HCT116 (cell line): Measurements from ENCODE around the gene ADAMTS5. TPM values are rescaled to one million over a fixed set of nuclear protein-coding genes. Genes with fewer than 3 reads are reported as not detected.

ENCODE experiments used
- ATAC-seq: fragments of 200-7000 bp; cut with Tn5 transposase; 2 replicates; pipeline ENCODE4 v1.9.1; 2020; ENCODE audit warnings: mild to moderate bottlenecking, moderate library complexity
- BruUV-seq: library from RNA; stranded (reverse); fragments of 400-500 nt; replicated peaks from 2 replicates; lab custom pipeline; 2021; lab: Mats Ljungman, UMichigan
- CTCF ChIA-PET: fragments of 300-600 bp; sonication (Branson Sonifier 250); formaldehyde crosslinking; loops from one replicate; lab custom pipeline; 2021; ENCODE audit warnings: antibody characterized with exemption; lab: Charles Lee
- POLR2A ChIA-PET: fragments of 300-600, 350-600 bp; sonication (Branson Sonifier 250); formaldehyde crosslinking; loops from one replicate; lab custom pipeline; 2021; ENCODE audit warnings: antibody characterized with exemption; lab: Charles Lee
- RAD21 ChIA-PET, 2 experiments: fragments of 300-600 bp; sonication (Branson Sonifier 250); formaldehyde crosslinking; loops; one replicate each; lab custom pipeline; 2023; ENCODE audit warnings: low total read pairs in 2 of 2; ENCODE audit not compliant: uncharacterized antibody in 2 of 2, unreplicated experiment in 2 of 2, low non-redundant PET in 1 of 2; lab: Charles Lee
- DNase-seq: peaks from one replicate; pipeline ENCODE4 v3.0.0-alpha.2; 2010; ENCODE audit warnings: low read depth, low spot score
- H2AFZ ChIP-seq: fragments of 200-600 bp; shearing (Covaris generic), sonication (generic); 2 replicates; pipeline ENCODE4 v1.6.1; 2017; ENCODE audit warnings: low read depth, mixed run types, mixed read lengths, antibody characterized with exemption, low read length; ENCODE audit not compliant: poor library complexity, severe bottlenecking
- H3K27ac ChIP-seq: 2 replicates; pipeline ENCODE4 v1.5.1; 2012; ENCODE audit warnings: low read depth, low read length
- H3K27me3 ChIP-seq: fragments of 200-600 bp; sonication (generic); 2 replicates; pipeline ENCODE4 v1.6.1; 2016; ENCODE audit warnings: mixed run types, low read length, mixed read lengths; ENCODE audit not compliant: insufficient read depth
- H3K36me3 ChIP-seq, 2 experiments: fragments of 200-500 bp in 1 of 2; fragments of 200-600 bp in 1 of 2; sonication (Bioruptor generic) in 1 of 2; sonication (generic) in 1 of 2; 2 replicates each; pipeline versions ENCODE4 v1.5.1 to v1.6.1; 2014 to 2016; ENCODE audit warnings: low read length in 2 of 2, inconsistent platforms in 1 of 2, mixed read lengths in 1 of 2, mixed run types in 1 of 2; ENCODE audit not compliant: insufficient read depth in 2 of 2, control insufficient read depth in 1 of 2
- H3K4me1 ChIP-seq, 2 experiments: fragments of 200-600 bp in 1 of 2; sonication (generic) in 1 of 2; 2 replicates each; pipeline versions ENCODE4 v1.5.1 to v1.6.1; 2012 to 2017; ENCODE audit warnings: low read length in 2 of 2, inconsistent platforms in 1 of 2, mild to moderate bottlenecking in 1 of 2, mixed read lengths in 1 of 2, mixed run types in 1 of 2, moderate library complexity in 1 of 2; ENCODE audit not compliant: insufficient read depth in 2 of 2, control insufficient read depth in 1 of 2
- H3K4me2 ChIP-seq: fragments of 200-600 bp; sonication (generic); 2 replicates; pipeline ENCODE4 v1.6.1; 2017; ENCODE audit warnings: mixed run types, low read length, mixed read lengths
- H3K4me3 ChIP-seq, 2 experiments: fragments of 200-600 bp in 1 of 2; sonication (generic) in 1 of 2; replicated peaks in 1 of 2; 2 replicates each; pipeline ENCODE4 v1.5.1; 2011 to 2016; ENCODE audit warnings: low read length in 2 of 2, control low read depth in 1 of 2, low read depth in 1 of 2, mild to moderate bottlenecking in 1 of 2, mixed read lengths in 1 of 2, mixed run types in 1 of 2
- H3K79me2 ChIP-seq: fragments of 200-600 bp; sonication (generic); 2 replicates; pipeline ENCODE4 v1.6.1; 2017; ENCODE audit warnings: mild to moderate bottlenecking, mixed run types, low read length, moderate library complexity, mixed read lengths; ENCODE audit not compliant: insufficient read depth
- H3K9ac ChIP-seq: fragments of 200-600 bp; sonication (generic); 2 replicates; pipeline ENCODE4 v1.6.1; 2016; ENCODE audit warnings: low read length, mixed read lengths
- H3K9me2 ChIP-seq: fragments of 200-600 bp; sonication (generic), shearing (Covaris generic); 2 replicates; pipeline ENCODE4 v1.6.1; 2017; ENCODE audit warnings: mixed run types, mild to moderate bottlenecking, moderate library complexity; ENCODE audit not compliant: insufficient read depth
- H3K9me3 ChIP-seq, 2 experiments: fragments of 200-500 bp in 1 of 2; fragments of 200-600 bp in 1 of 2; sonication (Bioruptor generic) in 1 of 2; sonication (generic) in 1 of 2; 2 replicates each; pipeline ENCODE4 v1.6.1; 2014 to 2017; ENCODE audit warnings: low read length in 2 of 2, mixed read lengths in 2 of 2, inconsistent platforms in 1 of 2, low read depth in 1 of 2, mild to moderate bottlenecking in 1 of 2, mixed run types in 1 of 2, moderate library complexity in 1 of 2; ENCODE audit not compliant: control insufficient read depth in 1 of 2, insufficient read depth in 1 of 2
- H4K20me1 ChIP-seq: fragments of 200-600 bp; sonication (generic), shearing (Covaris generic); 2 replicates; pipeline ENCODE4 v1.6.1; 2017; ENCODE audit warnings: mixed run types, mild to moderate bottlenecking, moderate library complexity; ENCODE audit not compliant: insufficient read depth
- CBX3 ChIP-seq: IDR thresholded peaks from 2 replicates; pipeline ENCODE4 v1.6.1; 2012; ENCODE audit warnings: low read depth
- CEBPB ChIP-seq: IDR thresholded peaks from 2 replicates; pipeline ENCODE4 v1.6.1; 2012; ENCODE audit warnings: low read depth
- CTCF ChIP-seq, 3 experiments: fragments of 200-600 bp in 1 of 3; sonication (generic) in 1 of 3; IDR thresholded peaks in 2 of 3; conservative IDR thresholded peaks in 1 of 3; 2 replicates each; pipeline ENCODE4 v1.5.1; 2012 to 2017; ENCODE audit warnings: low read depth in 2 of 3, low read length in 2 of 3, antibody characterized with exemption in 1 of 3, borderline replicate concordance in 1 of 3, control low read depth in 1 of 3, mild to moderate bottlenecking in 1 of 3, mixed read lengths in 1 of 3, mixed run types in 1 of 3, moderate library complexity in 1 of 3; ENCODE audit not compliant: insufficient read depth in 1 of 3
- EZH2 ChIP-seq: fragments of 200-600 bp; sonication (generic); IDR thresholded peaks from 2 replicates; pipeline ENCODE4 v1.6.1; 2017; ENCODE audit warnings: antibody characterized with exemption, mixed run types
- EZH2phosphoT487 ChIP-seq: fragments of 200-600 bp; IDR thresholded peaks from 2 replicates; pipeline ENCODE4 v1.6.1; 2018; ENCODE audit warnings: antibody characterized with exemption, borderline replicate concordance
- FOSL1 ChIP-seq: IDR thresholded peaks from 2 replicates; pipeline ENCODE4 v1.6.1; 2012; ENCODE audit warnings: low read depth
- REST ChIP-seq: IDR thresholded peaks from 2 replicates; pipeline ENCODE4 v1.6.1; 2012; ENCODE audit warnings: low read depth
- SIN3A ChIP-seq: IDR thresholded peaks from 2 replicates; pipeline ENCODE4 v1.6.1; 2012; ENCODE audit warnings: low read depth
- TCF7L2 ChIP-seq: IDR thresholded peaks from 2 replicates; pipeline ENCODE4 v1.7.0; 2011; ENCODE audit warnings: borderline replicate concordance, inconsistent platforms; ENCODE audit not compliant: insufficient read depth, insufficient read length; ENCODE audit errors: extremely low read depth
- ZBTB33 ChIP-seq: IDR thresholded peaks from 2 replicates; pipeline ENCODE4 v1.6.1; 2011; ENCODE audit warnings: mild to moderate bottlenecking, low read length, moderate library complexity; ENCODE audit not compliant: insufficient replicate concordance; ENCODE audit errors: extremely low read depth
- ZNF274 ChIP-seq: fragments of 200-500 bp; sonication (Bioruptor generic); IDR thresholded peaks from 2 replicates; pipeline ENCODE4 v1.6.1; 2014; ENCODE audit warnings: mild to moderate bottlenecking, low read depth, low read length, inconsistent platforms
- intact Hi-C: fragments of 100-400 bp; cut with micrococcal nuclease; formaldehyde crosslinking; loops from 2 replicates; pipeline ENCODE4 v1.10.0; 2022
- total RNA-seq: library from RNA; stranded (reverse); gene quantifications from one replicate; pipeline ENCODE4 v1.2.1, GENCODE V29; 2021; ENCODE audit not compliant: unreplicated experiment

The ADAMTS5 gene
- total RNA-seq, 1 experiment from 2014 or later: 0.02 TPM

- TF ChIP-seq REST (no peak), EZH2phosphoT487 (no peak), SIN3A (no peak), ZBTB33 (no peak)
Measured at GRCh38 chr21:26966649-26967061, 233 bp downstream of the ADAMTS5 start (continued).

- no TSS peak for BruUV-seq
- no peaks in the 10 kb centered on the region for H3K27me3 ChIP-seq
- H3K4me2 ChIP-seq: no peak overlapping the region
- RAD21 ChIA-PET: no interaction called here
- ATAC-seq (no peak), DNase-seq (no peak)
- no peaks in the 10 kb centered on the region for H3K36me3 ChIP-seq
- H3K9ac ChIP-seq: no peak overlapping the region
- no peak overlapping the region for H2AFZ ChIP-seq
- H3K9me2 ChIP-seq: no peaks in the 10 kb centered on the region
- peaks cover 20 to 39% of the 10 kb centered on the region in 2 experiments; a peak in 2 of 4 replicates for H3K9me3 ChIP-seq
- POLR2A ChIA-PET: no interaction called here
- no peaks in the 10 kb centered on the region for H4K20me1 ChIP-seq
- CTCF ChIA-PET: no interaction called here
- intact Hi-C loops: no loop called here
- H3K4me1 ChIP-seq: no peaks in the 10 kb centered on the region
- H3K4me3 ChIP-seq: no peak overlapping the region
- H3K79me2 ChIP-seq: no peaks in the 10 kb centered on the region
- H3K27ac ChIP-seq: no peak overlapping the region
- no peak for TF ChIP-seq FOSL1
- TF ChIP-seq CEBPB: no peak
- no peak for TF ChIP-seq REST
- no peak for TF ChIP-seq EZH2
- TF ChIP-seq EZH2phosphoT487: no peak
- no peak for TF ChIP-seq CTCF (IDR thresholded peaks at IDR 0.05 in 2 of 3, conservative IDR thresholded peaks at IDR 0.05 in 1 of 3; ENCODE audit: borderline replicate concordance in 1 of 3, insufficient read depth in 1 of 3, low read depth in 2 of 3, low read length in 2 of 3)
- TF ChIP-seq ZNF274: no peak
- TF ChIP-seq TCF7L2: no peak
- TF ChIP-seq CBX3: no peak
Measured at GRCh38 chr21:26965907-26966581, 844 bp downstream of the ADAMTS5 start.
